ENCODE measurements around the gene HSPH1.

Gene HSPH1

GRCh38 chr13:31201341-31202031, 39.8 kb upstream of the HSPH1 start:
- DNase-seq (ENCODE audit: low spot score): no peak

GRCh38 chr13:31200637-31200971, 38.9 kb upstream of the HSPH1 start:
- TF ChIP-seq CTCF (IDR thresholded peaks at IDR 0.05; ENCODE audit: extremely low read depth, missing control alignments): no peak
- DNase-seq (ENCODE audit: low spot score): no peak

More at GRCh38 chr13:31201341-31202031, 39.8 kb upstream of the HSPH1 start:
- no peak for TF ChIP-seq CTCF (IDR thresholded peaks at IDR 0.05; ENCODE audit: extremely low read depth, missing control alignments)

- DNase-seq (ENCODE audit: low spot score): peak; percentile 97
- peak; percentile 94 for TF ChIP-seq CTCF (IDR thresholded peaks at IDR 0.05; ENCODE audit: extremely low read depth, missing control alignments)
Measured at GRCh38 chr13:31199849-31200636, 38.3 kb upstream of the HSPH1 start, which contains the start of gene B3GLCT. B3GLCT (plus strand) TSS chr13:31199975; CDS start chr13:31200085, 110 bp downstream.

- no peak for TF ChIP-seq CTCF (IDR thresholded peaks at IDR 0.05; ENCODE audit: extremely low read depth, missing control alignments)
- no peak for DNase-seq (ENCODE audit: low spot score)
Measured at GRCh38 chr13:31199527-31199848, 37.8 kb upstream of the HSPH1 start.

- no peak for DNase-seq (ENCODE audit: low spot score)
- TF ChIP-seq CTCF (IDR thresholded peaks at IDR 0.05; ENCODE audit: extremely low read depth, missing control alignments): no peak
Measured at GRCh38 chr13:31198519-31198918, 36.8 kb upstream of the HSPH1 start.

GRCh38 chr13:31196992-31197391, 35.3 kb upstream of the HSPH1 start:
- no peak for DNase-seq (ENCODE audit: low spot score)
- TF ChIP-seq CTCF (IDR thresholded peaks at IDR 0.05; ENCODE audit: extremely low read depth, missing control alignments): no peak

- no peak for TF ChIP-seq CTCF (IDR thresholded peaks at IDR 0.05; ENCODE audit: extremely low read depth, missing control alignments)
- no peak for DNase-seq (ENCODE audit: low spot score)
Measured at GRCh38 chr13:31195616-31196015, 33.9 kb upstream of the HSPH1 start.

All from GM20000 (cell line).